Retinal pigment epithelial cell (primary cell): ENCODE results near the gene SHB.

Experiments
- DNase-seq: peaks from one replicate; pipeline ENCODE4 v3.0.0-alpha.2; 2010; ENCODE audit warnings: low read depth
- H3K4me3 ChIP-seq: 2 replicates; pipeline ENCODE4 v1.5.1; 2011; ENCODE audit warnings: mild to moderate bottlenecking, low read length, control low read depth, moderate library complexity
- TF ChIP-seq, protein P1 (sequence below): conservative IDR thresholded peaks from 2 replicates; pipeline ENCODE4 v1.5.1; 2011; ENCODE audit warnings: low read depth, low read length, control low read depth, inconsistent platforms

Gene SHB

GRCh38 chr9:37946041-37946440 is 123.0 kb downstream of the SHB start:
- H3K4me3 ChIP-seq, result no peak overlapping the region
- DNase-seq, result no peak
- TF ChIP-seq, protein P1, sequence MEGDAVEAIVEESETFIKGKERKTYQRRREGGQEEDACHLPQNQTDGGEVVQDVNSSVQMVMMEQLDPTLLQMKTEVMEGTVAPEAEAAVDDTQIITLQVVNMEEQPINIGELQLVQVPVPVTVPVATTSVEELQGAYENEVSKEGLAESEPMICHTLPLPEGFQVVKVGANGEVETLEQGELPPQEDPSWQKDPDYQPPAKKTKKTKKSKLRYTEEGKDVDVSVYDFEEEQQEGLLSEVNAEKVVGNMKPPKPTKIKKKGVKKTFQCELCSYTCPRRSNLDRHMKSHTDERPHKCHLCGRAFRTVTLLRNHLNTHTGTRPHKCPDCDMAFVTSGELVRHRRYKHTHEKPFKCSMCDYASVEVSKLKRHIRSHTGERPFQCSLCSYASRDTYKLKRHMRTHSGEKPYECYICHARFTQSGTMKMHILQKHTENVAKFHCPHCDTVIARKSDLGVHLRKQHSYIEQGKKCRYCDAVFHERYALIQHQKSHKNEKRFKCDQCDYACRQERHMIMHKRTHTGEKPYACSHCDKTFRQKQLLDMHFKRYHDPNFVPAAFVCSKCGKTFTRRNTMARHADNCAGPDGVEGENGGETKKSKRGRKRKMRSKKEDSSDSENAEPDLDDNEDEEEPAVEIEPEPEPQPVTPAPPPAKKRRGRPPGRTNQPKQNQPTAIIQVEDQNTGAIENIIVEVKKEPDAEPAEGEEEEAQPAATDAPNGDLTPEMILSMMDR, result no peak

DNA sequence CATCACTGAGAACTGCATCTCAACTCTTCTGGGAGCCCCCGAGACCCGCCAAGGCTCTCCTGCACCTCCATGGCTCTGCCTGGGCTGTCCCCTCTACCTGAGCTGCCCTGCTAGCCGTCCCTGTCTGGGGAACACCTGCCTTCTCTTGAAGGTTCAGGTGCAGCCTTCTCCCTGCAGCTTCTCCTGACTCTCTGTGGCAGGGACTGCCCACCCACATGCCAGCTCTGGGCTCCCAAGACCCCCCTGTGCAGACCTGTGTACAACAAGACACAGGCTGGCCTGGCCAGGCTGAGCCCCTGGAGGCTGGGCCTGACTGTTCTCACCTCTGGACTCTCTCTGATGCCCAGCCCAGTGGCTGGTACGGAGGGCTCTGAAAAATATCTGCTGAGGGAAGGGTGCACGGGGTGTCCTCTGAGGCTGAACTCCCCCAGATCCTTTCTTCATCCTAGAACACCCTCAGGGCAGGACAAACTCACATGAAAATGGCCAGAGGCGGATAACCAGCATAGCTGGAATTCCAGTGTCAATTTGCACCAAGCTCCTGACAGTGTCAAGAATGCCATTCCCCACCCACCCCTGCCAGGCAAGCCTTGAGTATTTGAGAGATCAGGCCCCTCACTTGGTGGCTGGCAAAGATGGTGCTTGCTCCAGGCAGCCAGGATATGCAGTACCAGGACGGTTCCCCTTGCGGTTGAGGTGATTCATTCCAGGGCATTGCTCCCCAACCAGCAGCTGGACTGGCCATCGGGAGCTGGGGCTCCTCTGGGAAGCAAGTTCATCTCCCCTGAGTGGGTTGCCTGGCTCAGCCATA is 124.2 kb downstream of the SHB start:
- peak; percentile 98 for DNase-seq
- TF ChIP-seq, protein P1, result no peak

GRCh38 chr9:37944266-37944650 is 124.8 kb downstream of the SHB start:
- no peak for DNase-seq
- TF ChIP-seq, protein P1, result no peak
- no peak overlapping the region for H3K4me3 ChIP-seq

More for the DNA sequence above, 124.2 kb downstream of the SHB start:
- no peak overlapping the region for H3K4me3 ChIP-seq

DNA sequence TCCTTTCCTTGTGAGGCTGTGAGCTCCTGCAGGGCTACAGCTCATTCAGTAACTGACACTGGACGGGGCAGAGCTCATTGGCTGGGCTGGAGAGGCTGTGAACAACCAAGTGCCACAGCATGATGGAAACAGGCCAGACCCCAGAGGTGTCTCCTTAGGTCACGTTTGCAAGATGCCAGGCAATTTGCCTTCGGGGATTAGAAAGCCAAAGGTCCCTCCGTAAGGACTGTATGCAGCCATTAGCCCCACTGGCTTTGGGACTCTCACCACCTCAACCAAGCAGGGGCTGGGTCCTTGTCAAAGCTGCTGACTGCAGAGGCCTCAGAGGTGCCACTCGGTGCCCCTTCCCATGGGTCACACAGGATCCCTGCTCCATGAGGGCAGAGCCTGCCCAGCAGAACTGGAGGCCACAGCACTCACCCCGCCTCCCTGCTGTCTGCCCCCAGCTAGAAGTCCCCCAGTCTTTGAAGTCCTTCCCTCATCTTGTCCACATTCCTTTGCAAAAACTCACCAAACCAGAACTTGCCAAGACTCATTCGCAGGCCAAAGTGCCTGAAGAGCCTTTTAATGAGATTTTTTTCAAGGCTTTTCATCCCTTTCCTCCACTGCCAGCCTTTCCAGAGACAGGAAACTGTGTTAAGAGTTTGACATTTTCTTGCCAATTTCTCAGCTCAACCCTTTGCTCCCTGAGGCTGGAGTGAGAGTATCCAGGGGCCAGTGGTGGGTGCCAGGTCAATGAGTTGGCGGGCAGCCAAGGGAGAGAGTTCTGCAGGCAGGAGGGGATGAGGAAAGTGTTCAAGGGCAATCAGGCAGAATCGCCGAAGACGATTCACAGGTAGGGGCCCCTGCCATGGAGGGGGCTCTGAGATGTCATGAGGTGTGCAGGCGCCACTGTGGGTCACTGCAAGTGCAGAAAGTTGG is 125.4 kb downstream of the SHB start:
- H3K4me3 ChIP-seq, result no peak overlapping the region
- DNase-seq, result peak; percentile 93
- TF ChIP-seq, protein P1, result no peak

GRCh38 chr9:37942621-37943344 is 126.2 kb downstream of the SHB start:
- DNase-seq, result no peak
- TF ChIP-seq, protein P1, result no peak

GRCh38 chr9:37941253-37941652 is 127.8 kb downstream of the SHB start:
- no peak for DNase-seq
- TF ChIP-seq, protein P1, result peak; percentile 20
- H3K4me3 ChIP-seq, result no peak overlapping the region

More at GRCh38 chr9:37942621-37943344, 126.2 kb downstream of the SHB start:
- no peak overlapping the region for H3K4me3 ChIP-seq
